SK-N-SH (cell line): ENCODE measurements around the gene GPR55. TPM values are rescaled to one million over a fixed set of nuclear protein-coding genes. Genes with fewer than 3 reads are reported as not detected.

Experiments used
- CTCF ChIA-PET: fragments of 300-600, 350-600 bp; formaldehyde crosslinking; extraction: SDS; loops from one replicate; lab custom pipeline; 2021; lab: Yijun Ruan, JAX
- POLR2A ChIA-PET: fragments of 350-600 bp; sonication (Branson Sonifier 250); formaldehyde crosslinking; extraction: SDS; loops from one replicate; lab custom pipeline; 2020; ENCODE audit warnings: antibody characterized with exemption, inconsistent platforms; lab: Yijun Ruan, JAX
- DNase-seq: peaks from one replicate; pipeline ENCODE4 v3.0.0; 2012
- H2AFZ ChIP-seq: fragments of 200-600 bp; sonication (generic); 2 replicates; pipeline ENCODE4 v1.8.1; 2016; ENCODE audit warnings: antibody characterized with exemption, mild to moderate bottlenecking, low read depth
- H3F3A ChIP-seq: fragments of 200-600 bp; sonication (generic); replicated peaks from 2 replicates; pipeline ENCODE3; 2016; ENCODE audit warnings: antibody characterized with exemption, mild to moderate bottlenecking; ENCODE audit not compliant: insufficient read depth
- H3K27ac ChIP-seq, 2 experiments: fragments of 200-500 bp in 1 of 2; fragments of 200-600 bp in 1 of 2; sonication (Bioruptor generic) in 1 of 2; sonication (generic), shearing (Covaris generic) in 1 of 2; 2 replicates each; pipeline versions ENCODE4 v1.5.1 to v1.6.1; 2014 to 2016; ENCODE audit warnings: low read depth in 2 of 2, inconsistent platforms in 1 of 2, low read length in 1 of 2, mild to moderate bottlenecking in 1 of 2, mixed read lengths in 1 of 2
- H3K27me3 ChIP-seq: fragments of 200-600 bp; sonication (generic), shearing (Covaris generic); 2 replicates; pipeline ENCODE4 v1.6.1; 2016; ENCODE audit warnings: mixed run types; ENCODE audit not compliant: insufficient read depth
- H3K36me3 ChIP-seq, 2 experiments: fragments of 200-500 bp in 1 of 2; fragments of 200-600 bp in 1 of 2; sonication (Bioruptor generic) in 1 of 2; sonication (generic) in 1 of 2; replicated peaks in 1 of 2; 2 replicates each; pipeline versions ENCODE3 to v1.5.1; 2014 to 2016; ENCODE audit warnings: low read length in 1 of 2, mild to moderate bottlenecking in 1 of 2; ENCODE audit not compliant: insufficient read depth in 2 of 2, control insufficient read depth in 1 of 2
- H3K4me1 ChIP-seq, 2 experiments: fragments of 200-500 bp in 1 of 2; fragments of 200-600 bp in 1 of 2; sonication (Bioruptor generic) in 1 of 2; sonication (generic), shearing (Covaris generic) in 1 of 2; 2 replicates each; pipeline versions ENCODE4 v1.5.1 to v1.6.1; 2014 to 2016; ENCODE audit warnings: low read depth in 1 of 2, low read length in 1 of 2, mixed run types in 1 of 2; ENCODE audit not compliant: insufficient read depth in 2 of 2, control insufficient read depth in 1 of 2
- H3K4me2 ChIP-seq: fragments of 200-600 bp; sonication (generic), shearing (Covaris generic); 2 replicates; pipeline ENCODE4 v1.6.1; 2017; ENCODE audit warnings: mixed run types
- H3K4me3 ChIP-seq, 2 experiments: fragments of 200-500 bp in 1 of 2; fragments of 200-600 bp in 1 of 2; sonication (Bioruptor generic) in 1 of 2; sonication (generic), shearing (Covaris generic) in 1 of 2; 2 replicates each; pipeline versions ENCODE4 v1.5.1 to v1.8.1; 2014 to 2016; ENCODE audit warnings: low read depth in 2 of 2, inconsistent platforms in 1 of 2, low read length in 1 of 2, mild to moderate bottlenecking in 1 of 2, mixed read lengths in 1 of 2, moderate library complexity in 1 of 2
- H3K79me2 ChIP-seq: fragments of 200-600 bp; sonication (generic); 2 replicates; pipeline ENCODE4 v1.8.1; 2017; ENCODE audit warnings: mild to moderate bottlenecking; ENCODE audit not compliant: insufficient read depth
- H3K9ac ChIP-seq: fragments of 200-600 bp; sonication (generic); 2 replicates; pipeline ENCODE4 v1.6.1; 2017; ENCODE audit warnings: mixed run types
- H3K9me2 ChIP-seq: fragments of 200-600 bp; sonication (generic); 2 replicates; pipeline ENCODE4 v1.6.1; 2017; ENCODE audit warnings: mixed run types
- H3K9me3 ChIP-seq: fragments of 200-600 bp; sonication (generic); 2 replicates; pipeline ENCODE4 v1.6.1; 2017; ENCODE audit warnings: mixed run types, mild to moderate bottlenecking, moderate library complexity
- H4K20me1 ChIP-seq: fragments of 200-600 bp; sonication (generic); 2 replicates; pipeline ENCODE4 v1.6.1; 2017; ENCODE audit warnings: mild to moderate bottlenecking, mixed run types; ENCODE audit not compliant: insufficient read depth
- CHD2 ChIP-seq: fragments of 150-350 bp; IDR thresholded peaks from 2 replicates; pipeline ENCODE4 v1.6.1; 2018; ENCODE audit warnings: low read length; ENCODE audit not compliant: partially characterized antibody
- EP300 ChIP-seq, 2 experiments: IDR thresholded peaks; 2 replicates each; pipeline versions ENCODE4 v1.4.0 to v1.6.1; 2012; ENCODE audit warnings: borderline replicate concordance in 1 of 2, low read depth in 1 of 2, low read length in 1 of 2
- EZH2phosphoT487 ChIP-seq: fragments of 200-600 bp; sonication (generic); IDR thresholded peaks from 2 replicates; pipeline ENCODE4 v1.6.1; 2017; ENCODE audit warnings: low read depth, mixed run types, mild to moderate bottlenecking, antibody characterized with exemption, moderate library complexity, borderline replicate concordance
- FOSL2 ChIP-seq: IDR thresholded peaks from 2 replicates; pipeline ENCODE4 v1.4.0; 2012; ENCODE audit warnings: low read depth, mild to moderate bottlenecking, moderate library complexity, borderline replicate concordance
- FOXJ3 ChIP-seq: sonication (generic); formaldehyde crosslinking; IDR thresholded peaks from 2 replicates; pipeline ENCODE4 v1.5.1; 2020; ENCODE audit warnings: mild to moderate bottlenecking, missing genetic modification reagents
- GATA2 ChIP-seq: sonication (generic); formaldehyde crosslinking; IDR thresholded peaks from 2 replicates; pipeline ENCODE4 v1.5.0; 2020; ENCODE audit warnings: mild to moderate bottlenecking, missing genetic modification reagents
- IRF3 ChIP-seq: fragments of 150-350 bp; IDR thresholded peaks from 2 replicates; pipeline ENCODE4 v1.6.1; 2016; ENCODE audit warnings: mild to moderate bottlenecking, low read depth, low read length
- JUND ChIP-seq: IDR thresholded peaks from 2 replicates; pipeline ENCODE4 v1.4.0; 2012
- RAD21 ChIP-seq: IDR thresholded peaks from 2 replicates; pipeline ENCODE4 v1.6.1; 2012; ENCODE audit warnings: mild to moderate bottlenecking, low read length
- RFX5 ChIP-seq: IDR thresholded peaks from 2 replicates; pipeline ENCODE4 v1.6.1; 2012; ENCODE audit warnings: mild to moderate bottlenecking, improper control_type of control experiment, low read length
- SIN3A ChIP-seq: IDR thresholded peaks from 2 replicates; pipeline ENCODE4 v1.6.1; 2012; ENCODE audit warnings: low read depth, mild to moderate bottlenecking, low read length, moderate library complexity, borderline replicate concordance
- SMC3 ChIP-seq: IDR thresholded peaks from 2 replicates; pipeline ENCODE4 v1.6.1; 2012; ENCODE audit warnings: low read depth, low read length, improper control_type of control experiment
- TCF12 ChIP-seq: IDR thresholded peaks from 2 replicates; pipeline ENCODE4 v1.4.0; 2012
- USF2 ChIP-seq: fragments of 150-350 bp; IDR thresholded peaks from 2 replicates; pipeline ENCODE4 v1.6.1; 2017; ENCODE audit warnings: antibody characterized with exemption, low read length, low read depth, borderline replicate concordance
- YY1 ChIP-seq: IDR thresholded peaks from 2 replicates; pipeline ENCODE4 v1.4.0; 2012; ENCODE audit warnings: low read depth, mild to moderate bottlenecking
- polyA plus RNA-seq, 3 experiments: library from polyadenylated mRNA; depleted of rRNA; stranded (reverse); fragments of >200 nt; gene quantifications; 2 replicates each; pipeline ENCODE4 v1.2.3, GENCODE V29; 2012
- TF ChIP-seq, protein P1 (sequence below): IDR thresholded peaks from 2 replicates; pipeline ENCODE4 v1.4.0; 2012; ENCODE audit warnings: low read depth, borderline replicate concordance
- TF ChIP-seq, protein P2 (sequence below): IDR thresholded peaks from 2 replicates; pipeline ENCODE4; 2012

GPR55 gene
- polyA plus RNA-seq, 1 of the 3 experiments (the other 2 are of a cell fraction), result not detected

- TF ChIP-seq SIN3A, result no peak
- no peak for TF ChIP-seq GATA2 (CRISPR knock-in tag)
- TF ChIP-seq TCF12, result no peak
- TF ChIP-seq, protein P1, sequence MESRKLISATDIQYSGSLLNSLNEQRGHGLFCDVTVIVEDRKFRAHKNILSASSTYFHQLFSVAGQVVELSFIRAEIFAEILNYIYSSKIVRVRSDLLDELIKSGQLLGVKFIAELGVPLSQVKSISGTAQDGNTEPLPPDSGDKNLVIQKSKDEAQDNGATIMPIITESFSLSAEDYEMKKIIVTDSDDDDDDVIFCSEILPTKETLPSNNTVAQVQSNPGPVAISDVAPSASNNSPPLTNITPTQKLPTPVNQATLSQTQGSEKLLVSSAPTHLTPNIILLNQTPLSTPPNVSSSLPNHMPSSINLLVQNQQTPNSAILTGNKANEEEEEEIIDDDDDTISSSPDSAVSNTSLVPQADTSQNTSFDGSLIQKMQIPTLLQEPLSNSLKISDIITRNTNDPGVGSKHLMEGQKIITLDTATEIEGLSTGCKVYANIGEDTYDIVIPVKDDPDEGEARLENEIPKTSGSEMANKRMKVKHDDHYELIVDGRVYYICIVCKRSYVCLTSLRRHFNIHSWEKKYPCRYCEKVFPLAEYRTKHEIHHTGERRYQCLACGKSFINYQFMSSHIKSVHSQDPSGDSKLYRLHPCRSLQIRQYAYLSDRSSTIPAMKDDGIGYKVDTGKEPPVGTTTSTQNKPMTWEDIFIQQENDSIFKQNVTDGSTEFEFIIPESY, result no peak
- no peak for TF ChIP-seq EZH2phosphoT487
- no peak for TF ChIP-seq EP300 (IDR thresholded peaks at IDR 0.05; ENCODE audit: borderline replicate concordance in 1 of 2, low read depth in 1 of 2, low read length in 1 of 2)
- TF ChIP-seq, protein P2, sequence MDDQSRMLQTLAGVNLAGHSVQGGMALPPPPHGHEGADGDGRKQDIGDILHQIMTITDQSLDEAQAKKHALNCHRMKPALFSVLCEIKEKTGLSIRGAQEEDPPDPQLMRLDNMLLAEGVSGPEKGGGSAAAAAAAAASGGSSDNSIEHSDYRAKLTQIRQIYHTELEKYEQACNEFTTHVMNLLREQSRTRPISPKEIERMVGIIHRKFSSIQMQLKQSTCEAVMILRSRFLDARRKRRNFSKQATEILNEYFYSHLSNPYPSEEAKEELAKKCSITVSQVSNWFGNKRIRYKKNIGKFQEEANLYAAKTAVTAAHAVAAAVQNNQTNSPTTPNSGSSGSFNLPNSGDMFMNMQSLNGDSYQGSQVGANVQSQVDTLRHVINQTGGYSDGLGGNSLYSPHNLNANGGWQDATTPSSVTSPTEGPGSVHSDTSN, result no peak
- no peak for TF ChIP-seq YY1
Measured at GRCh38 chr2:230955163-230955737, 30.2 kb upstream of the GPR55 start (continued).

DNA sequence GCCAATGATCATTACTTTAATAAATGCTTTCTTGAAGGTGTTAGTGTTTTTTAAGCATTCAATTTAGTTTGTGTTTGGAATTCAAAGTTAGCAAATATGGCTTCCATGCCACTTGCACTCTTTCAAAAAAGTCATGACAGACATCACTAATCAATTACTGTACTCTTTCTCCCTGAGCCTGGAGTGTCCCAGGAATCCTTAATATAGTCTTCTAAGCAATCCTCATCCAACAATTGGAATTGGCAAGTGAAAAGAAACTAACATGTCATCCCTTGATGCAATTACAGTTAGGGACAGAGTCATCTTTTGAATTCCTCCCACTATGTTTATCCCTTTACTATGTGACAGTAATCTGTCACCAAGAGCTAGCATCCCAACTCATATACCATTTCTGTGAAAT is 29.7 kb upstream of the GPR55 start:
- no peaks in the 10 kb centered on the region for H3F3A ChIP-seq
- POLR2A ChIA-PET, result no interaction called here
- TF ChIP-seq SMC3, result no peak
- no peak for TF ChIP-seq RFX5
- no peak for TF ChIP-seq IRF3
- TF ChIP-seq USF2, result no peak
- TF ChIP-seq, protein P2, result no peak
- TF ChIP-seq CHD2, result no peak
- no peak for TF ChIP-seq FOSL2
- TF ChIP-seq JUND, result no peak
- no peak for TF ChIP-seq FOXJ3
- TF ChIP-seq RAD21, result no peak
- TF ChIP-seq, all 33 proteins: peak for 0
- no peak overlapping the region for H3K9ac ChIP-seq
- H3K9me3 ChIP-seq, result no peaks in the 10 kb centered on the region
- no peak for DNase-seq
- H3K9me2 ChIP-seq, result no peaks in the 10 kb centered on the region
- H4K20me1 ChIP-seq, result no peaks in the 10 kb centered on the region
- H3K4me3 ChIP-seq, result no peak overlapping the region
- H3K4me1 ChIP-seq, result peaks cover 0 to 2% of the 10 kb centered on the region in 2 experiments; a peak in 2 of 4 replicates
- no peaks in the 10 kb centered on the region for H3K79me2 ChIP-seq
- no peaks in the 10 kb centered on the region for H3K27me3 ChIP-seq
- no peak overlapping the region for H2AFZ ChIP-seq
- no peak overlapping the region for H3K4me2 ChIP-seq
- H3K27ac ChIP-seq, result no peak overlapping the region
- CTCF ChIA-PET, result interaction anchor here (2.0 kb wide), 2 partner anchors 33 to 106 kb away, joined by 7 to 8 read pairs; no protein-coding TSS in a partner anchor
- no peaks in the 10 kb centered on the region for H3K36me3 ChIP-seq
